Panc1 (cell line): ENCODE results near the gene PHC2. TPM values are rescaled to one million over a fixed set of nuclear protein-coding genes. Genes with fewer than 3 reads are reported as not detected.

Source experiments
- ATAC-seq: fragments of 200-7000 bp; cut with Tn5 transposase; 2 replicates; pipeline ENCODE4 v1.9.1; 2020; ENCODE audit warnings: mild to moderate bottlenecking, moderate library complexity
- BruUV-seq: library from RNA; stranded (reverse); fragments of 400-500 nt; replicated peaks from 2 replicates; lab custom pipeline; 2021; lab: Mats Ljungman, UMichigan
- CTCF ChIA-PET: fragments of 300-600 bp; sonication (Branson Sonifier 250); formaldehyde crosslinking; loops from one replicate; lab custom pipeline; 2022; ENCODE audit warnings: antibody characterized with exemption; lab: Charles Lee
- POLR2A ChIA-PET: fragments of 300-600 bp; sonication (Branson Sonifier 250); formaldehyde crosslinking; loops from one replicate; lab custom pipeline; 2022; ENCODE audit warnings: antibody characterized with exemption; lab: Charles Lee
- DNase-seq: peaks from one replicate; pipeline ENCODE4 v3.0.0-alpha.2; 2010; ENCODE audit warnings: low read depth, low spot score
- H3K27ac ChIP-seq: 2 replicates; pipeline ENCODE4 v1.5.1; 2011; ENCODE audit warnings: mild to moderate bottlenecking, low read length, inconsistent platforms
- H3K27me3 ChIP-seq: fragments of 200-500 bp; sonication (Bioruptor generic); 2 replicates; pipeline ENCODE4 v1.6.0; 2014; ENCODE audit warnings: low read length, inconsistent platforms; ENCODE audit not compliant: control insufficient read depth, insufficient read depth
- H3K36me3 ChIP-seq: fragments of 200-500 bp; sonication (Bioruptor generic); 2 replicates; pipeline ENCODE4 v1.5.1; 2014; ENCODE audit warnings: inconsistent platforms, mild to moderate bottlenecking, low read length, moderate library complexity; ENCODE audit not compliant: control insufficient read depth, insufficient read depth
- H3K4me1 ChIP-seq: 2 replicates; pipeline ENCODE4 v1.5.1; 2011; ENCODE audit warnings: inconsistent platforms, mild to moderate bottlenecking, low read length, moderate library complexity; ENCODE audit not compliant: control insufficient read depth, insufficient read depth
- H3K4me3 ChIP-seq, 2 experiments: 2 replicates each; pipeline ENCODE4 v1.5.1; 2011 to 2012; ENCODE audit warnings: low read depth in 2 of 2, low read length in 2 of 2, mild to moderate bottlenecking in 2 of 2, inconsistent platforms in 1 of 2, moderate library complexity in 1 of 2
- H3K9me3 ChIP-seq: fragments of 200-500 bp; sonication (Bioruptor generic); 2 replicates; pipeline ENCODE4 v1.5.1; 2014; ENCODE audit warnings: low read depth, mild to moderate bottlenecking, inconsistent platforms, low read length, moderate library complexity; ENCODE audit not compliant: control insufficient read depth, insufficient read depth
- POLR2AphosphoS5 ChIP-seq: IDR thresholded peaks from 2 replicates; pipeline ENCODE4 v1.6.1; 2012; ENCODE audit warnings: mild to moderate bottlenecking, low read depth, low read length, moderate library complexity
- REST ChIP-seq, 2 experiments: IDR thresholded peaks; 2 replicates each; pipeline ENCODE4 v1.6.1; 2011 to 2012; ENCODE audit warnings: low read depth in 2 of 2, control low read depth in 1 of 2, low read length in 1 of 2, mild to moderate bottlenecking in 1 of 2, moderate library complexity in 1 of 2; ENCODE audit not compliant: insufficient read depth in 1 of 2
- SIN3A ChIP-seq: IDR thresholded peaks from 2 replicates; pipeline ENCODE4 v1.6.1; 2012; ENCODE audit warnings: low read depth, mild to moderate bottlenecking, low read length, moderate library complexity, borderline replicate concordance; ENCODE audit not compliant: insufficient read depth
- TCF7L2 ChIP-seq: IDR thresholded peaks from 2 replicates; pipeline ENCODE4 v1.6.1; 2011; ENCODE audit warnings: mild to moderate bottlenecking, low read depth, low read length, inconsistent platforms
- in situ Hi-C: cut with HindIII; loops from 2 replicates; pipeline ENCODE4 v1.10.0; 2016; ENCODE audit warnings: low sequenced_read_pairs, low pct_unique_long_range_greater_than_20kb
- intact Hi-C: fragments of 100-400 bp; cut with micrococcal nuclease; formaldehyde crosslinking; loops from one replicate; pipeline ENCODE4 v1.10.0; 2022; ENCODE audit not compliant: unreplicated experiment
- total RNA-seq: library from RNA; stranded (reverse); gene quantifications from one replicate; pipeline ENCODE4 v1.2.1, GENCODE V29; 2021; ENCODE audit not compliant: unreplicated experiment
- TF ChIP-seq, protein P1 (sequence below): fragments of 450-650 bp; IDR thresholded peaks from 2 replicates; pipeline ENCODE4 v1.5.1; 2017; ENCODE audit warnings: mild to moderate bottlenecking

PHC2 gene
- total RNA-seq, 1 experiment from 2014 or later, result 122 TPM

GRCh38 chr1:33351281-33351660, 79.6 kb downstream of the PHC2 start:
- Histone ChIP-seq H3K27me3 (no peaks in the 10 kb centered on the region), H3K27ac (peak overlapping the region; percentile 84), H3K4me1 (peaks cover 21% of the 10 kb centered on the region), H3K36me3 (peaks cover 2% of the 10 kb centered on the region; the same call in 1 of the 2 replicates), H3K4me3 (no peak overlapping the region), H3K9me3 (no peaks in the 10 kb centered on the region)
- ATAC-seq, result no peak
- DNase-seq, result no peak
- TF ChIP-seq TCF7L2 (no peak), POLR2AphosphoS5 (no peak), REST (IDR thresholded peaks at IDR 0.05; ENCODE audit: insufficient read depth in 1 of 2, low read depth in 2 of 2, low read length in 1 of 2) (no peak), SIN3A (no peak)
- TF ChIP-seq, protein P1, sequence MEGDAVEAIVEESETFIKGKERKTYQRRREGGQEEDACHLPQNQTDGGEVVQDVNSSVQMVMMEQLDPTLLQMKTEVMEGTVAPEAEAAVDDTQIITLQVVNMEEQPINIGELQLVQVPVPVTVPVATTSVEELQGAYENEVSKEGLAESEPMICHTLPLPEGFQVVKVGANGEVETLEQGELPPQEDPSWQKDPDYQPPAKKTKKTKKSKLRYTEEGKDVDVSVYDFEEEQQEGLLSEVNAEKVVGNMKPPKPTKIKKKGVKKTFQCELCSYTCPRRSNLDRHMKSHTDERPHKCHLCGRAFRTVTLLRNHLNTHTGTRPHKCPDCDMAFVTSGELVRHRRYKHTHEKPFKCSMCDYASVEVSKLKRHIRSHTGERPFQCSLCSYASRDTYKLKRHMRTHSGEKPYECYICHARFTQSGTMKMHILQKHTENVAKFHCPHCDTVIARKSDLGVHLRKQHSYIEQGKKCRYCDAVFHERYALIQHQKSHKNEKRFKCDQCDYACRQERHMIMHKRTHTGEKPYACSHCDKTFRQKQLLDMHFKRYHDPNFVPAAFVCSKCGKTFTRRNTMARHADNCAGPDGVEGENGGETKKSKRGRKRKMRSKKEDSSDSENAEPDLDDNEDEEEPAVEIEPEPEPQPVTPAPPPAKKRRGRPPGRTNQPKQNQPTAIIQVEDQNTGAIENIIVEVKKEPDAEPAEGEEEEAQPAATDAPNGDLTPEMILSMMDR, result no peak
- intact Hi-C loops, result no loop called here
- in situ Hi-C loops, result no loop called here
- POLR2A ChIA-PET, result no interaction called here
- CTCF ChIA-PET, result no interaction called here
- BruUV-seq, result no TSS peak

DNA sequence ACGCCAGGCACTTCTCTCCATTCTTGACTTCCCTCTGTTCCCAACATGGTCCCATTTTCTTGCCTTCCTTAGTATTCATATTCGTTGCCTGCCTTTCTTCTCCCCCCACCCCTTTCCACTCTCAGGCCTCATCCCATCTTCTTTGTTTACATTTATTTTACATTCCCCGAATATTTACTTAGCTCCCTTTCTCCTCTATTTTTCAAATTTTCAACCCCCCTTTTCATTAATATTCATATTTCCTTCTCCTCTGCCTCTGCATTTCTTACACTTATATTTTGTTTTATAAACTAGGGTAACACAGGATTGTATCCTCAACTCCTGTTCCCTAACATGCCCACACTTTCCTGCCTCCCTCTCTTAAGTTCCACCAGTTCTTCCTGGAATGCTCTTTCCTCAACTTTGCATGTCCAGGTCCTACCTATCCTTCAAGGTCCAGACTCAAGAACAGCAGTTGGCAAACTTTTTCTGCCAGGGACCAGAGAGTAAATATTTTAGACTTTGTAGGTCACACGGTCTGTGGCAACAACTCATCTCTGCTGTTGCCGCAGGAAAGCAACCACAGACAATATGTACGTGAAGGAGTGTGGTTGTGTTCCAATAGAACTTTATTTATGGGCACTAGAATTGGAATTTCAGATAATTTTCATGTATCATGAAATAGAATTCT, 80.1 kb downstream of the PHC2 start:
- intact Hi-C loops, result no loop called here
- POLR2A ChIA-PET, result no interaction called here
- TF ChIP-seq TCF7L2, result no peak
- TF ChIP-seq SIN3A, result no peak
- TF ChIP-seq, protein P1, result no peak
- no peak for TF ChIP-seq POLR2AphosphoS5
- no peak for TF ChIP-seq REST (IDR thresholded peaks at IDR 0.05; ENCODE audit: insufficient read depth in 1 of 2, low read depth in 2 of 2, low read length in 1 of 2)
- CTCF ChIA-PET, result no interaction called here
- ATAC-seq, result no peak
- no peak for DNase-seq
- H3K4me1 ChIP-seq, result peaks cover 26% of the 10 kb centered on the region
- in situ Hi-C loops, result no loop called here
- no peaks in the 10 kb centered on the region for H3K27me3 ChIP-seq
- H3K9me3 ChIP-seq, result no peaks in the 10 kb centered on the region
- BruUV-seq, result TSS peak; percentile 76
- H3K27ac ChIP-seq, result peak overlapping the region; percentile 84
- H3K36me3 ChIP-seq, result peaks cover 3% of the 10 kb centered on the region
- H3K4me3 ChIP-seq, result peak overlapping the region; percentile 60 to 81
